ENCODE results near the gene COL11A2. TPM values are rescaled to one million over a fixed set of nuclear protein-coding genes. Genes with fewer than 3 reads are reported as not detected.
A peak's percentile ranks its signal among the peaks of the same experiment; 100 is the strongest.

COL11A2 gene
- polyA plus RNA-seq, 1 of the 3 experiments (the other 2 are of a cell fraction), result 0.99 TPM

- Histone ChIP-seq H3K4me1 (ENCODE audit: control insufficient read depth in 1 of 2, insufficient read depth in 2 of 2, low read depth in 1 of 2, low read length in 1 of 2) (peaks cover 28 to 42% of the 10 kb centered on the region in 2 experiments), H3F3A (replicated peaks; ENCODE audit: insufficient read depth) (peaks cover 21% of the 10 kb centered on the region), H3K27ac (ENCODE audit: low read depth in 2 of 2, low read length in 1 of 2) (peak overlapping the region; percentile 1 to 2; a peak in 2 of 4 replicates), H3K9me2 (no peaks in the 10 kb centered on the region), H3K4me2 (peak overlapping the region; percentile 98; the same call in 1 of the 2 replicates), H3K9ac (no peak overlapping the region), H3K36me3 (replicated peaks in 1 of 2; ENCODE audit: control insufficient read depth in 1 of 2, insufficient read depth in 2 of 2, low read length in 1 of 2) (peaks cover 17 to 20% of the 10 kb centered on the region in 2 experiments), H3K79me2 (ENCODE audit: insufficient read depth) (peaks cover 59% of the 10 kb centered on the region), H3K4me3 (ENCODE audit: low read depth in 2 of 2, low read length in 1 of 2) (0 out of 4 replicates have a peak overlapping the region, but pooled peaks of 1 of the 2 experiments have one; percentile 78), H4K20me1 (ENCODE audit: insufficient read depth) (peaks cover 6% of the 10 kb centered on the region; the same call in 1 of the 2 replicates), H2AFZ (ENCODE audit: low read depth) (no peak overlapping the region), H3K27me3 (ENCODE audit: insufficient read depth) (no peaks in the 10 kb centered on the region), H3K9me3 (no peaks in the 10 kb centered on the region)
- ChIA-PET CTCF (interaction anchor here (1.0 to 2.4 kb wide), 3 partner anchors 8 to 189 kb away, joined by 3 to 16 read pairs (median 4); no protein-coding TSS in a partner anchor), POLR2A (interaction anchor here (1.0 to 1.3 kb wide), 2 partner anchors 44 to 232 kb away, joined by 5 to 7 read pairs; no protein-coding TSS in a partner anchor)
- DNase-seq, result no peak
- TF ChIP-seq FOXM1 (IDR thresholded peaks at IDR 0.05; ENCODE audit: low read depth) (no peak), YY1 (IDR thresholded peaks at IDR 0.05; ENCODE audit: low read depth) (no peak), FOXJ3 (CRISPR knock-in tag; IDR thresholded peaks at IDR 0.05) (no peak), POLR2AphosphoS5 (IDR thresholded peaks at IDR 0.05; ENCODE audit: low read depth, low read length) (no peak), GATA2 (CRISPR knock-in tag; IDR thresholded peaks at IDR 0.05) (no peak), CHD2 (IDR thresholded peaks at IDR 0.05; ENCODE audit: low read length, partially characterized antibody) (no peak), RAD21 (IDR thresholded peaks at IDR 0.05; ENCODE audit: low read length) (no peak), GABPA (IDR thresholded peaks at IDR 0.05; ENCODE audit: low read depth) (no peak), ELF1 (IDR thresholded peaks at IDR 0.05) (no peak), MXI1 (IDR thresholded peaks at IDR 0.05; ENCODE audit: low read depth, low read length) (no peak)
- 1% methylated on average over 4 of the region's 4 CpGs for WGBS (ENCODE audit: low lambda C conversion rate)
Measured at GRCh38 chr6:33204165-33204414, 11.8 kb upstream of the COL11A2 start.

GRCh38 chr6:33203443-33204164, 11.3 kb upstream of the COL11A2 start:
- H3K27ac ChIP-seq (ENCODE audit: low read depth in 2 of 2, low read length in 1 of 2), result peak overlapping the region; percentile 1 to 2; a peak in 2 of 4 replicates
- no peak overlapping the region for H3K4me3 ChIP-seq (ENCODE audit: low read depth in 2 of 2, low read length in 1 of 2)
- peak overlapping the region; percentile 98; the same call in 1 of the 2 replicates for H3K4me2 ChIP-seq
- DNase-seq, result no peak
- ChIA-PET POLR2A (no interaction called here), CTCF (no interaction called here)
- peaks cover 60% of the 10 kb centered on the region for H3K79me2 ChIP-seq (ENCODE audit: insufficient read depth)
- H3K9ac ChIP-seq, result no peak overlapping the region
- no peak for TF ChIP-seq USF1 (IDR thresholded peaks at IDR 0.05; ENCODE audit: borderline replicate concordance, low read depth)
- TF ChIP-seq SMC3 (IDR thresholded peaks at IDR 0.05; ENCODE audit: low read depth, low read length), result no peak
- TF ChIP-seq CTCF (IDR thresholded peaks at IDR 0.05), result no peak
- no peak for TF ChIP-seq POLR2AphosphoS5 (IDR thresholded peaks at IDR 0.05; ENCODE audit: low read depth, low read length)
- TF ChIP-seq MXI1 (IDR thresholded peaks at IDR 0.05; ENCODE audit: low read depth, low read length), result no peak
- no peak for TF ChIP-seq TAF1 (IDR thresholded peaks at IDR 0.05; ENCODE audit: borderline replicate concordance, low read depth, low read length)
- no peak for TF ChIP-seq EZH2phosphoT487 (IDR thresholded peaks at IDR 0.05; ENCODE audit: borderline replicate concordance, low read depth)
- TF ChIP-seq FOXJ3 (CRISPR knock-in tag; IDR thresholded peaks at IDR 0.05), result no peak
- no peak for TF ChIP-seq FOXM1 (IDR thresholded peaks at IDR 0.05; ENCODE audit: low read depth)
- TF ChIP-seq RAD21 (IDR thresholded peaks at IDR 0.05; ENCODE audit: low read length), result no peak
- no peak for TF ChIP-seq ELF1 (IDR thresholded peaks at IDR 0.05)
- TF ChIP-seq USF2 (IDR thresholded peaks at IDR 0.05; ENCODE audit: borderline replicate concordance, low read depth, low read length), result no peak
- no peak for TF ChIP-seq RCOR1 (IDR thresholded peaks at IDR 0.05; ENCODE audit: low read length)
- no peak for TF ChIP-seq GATA2 (CRISPR knock-in tag; IDR thresholded peaks at IDR 0.05)
- TF ChIP-seq RXRA (IDR thresholded peaks at IDR 0.05; ENCODE audit: borderline replicate concordance, low read depth), result no peak
- TF ChIP-seq NRF1 (IDR thresholded peaks at IDR 0.05; ENCODE audit: low read depth, low read length), result no peak
- no peak for TF ChIP-seq ZBTB33 (IDR thresholded peaks at IDR 0.05; ENCODE audit: borderline replicate concordance, low read depth)
- H3K4me1 ChIP-seq (ENCODE audit: control insufficient read depth in 1 of 2, insufficient read depth in 2 of 2, low read depth in 1 of 2, low read length in 1 of 2), result peaks cover 28 to 45% of the 10 kb centered on the region in 2 experiments; a peak in 3 of 4 replicates
- no peaks in the 10 kb centered on the region for H3K9me3 ChIP-seq
- peaks cover 18% of the 10 kb centered on the region for H3F3A ChIP-seq (replicated peaks; ENCODE audit: insufficient read depth)
- H2AFZ ChIP-seq (ENCODE audit: low read depth), result no peak overlapping the region
- peaks cover 11% of the 10 kb centered on the region; the same call in 1 of the 2 replicates for H4K20me1 ChIP-seq (ENCODE audit: insufficient read depth)
- no peaks in the 10 kb centered on the region for H3K9me2 ChIP-seq
- peaks cover 17 to 20% of the 10 kb centered on the region in 2 experiments for H3K36me3 ChIP-seq (replicated peaks in 1 of 2; ENCODE audit: control insufficient read depth in 1 of 2, insufficient read depth in 2 of 2, low read length in 1 of 2)
- no peaks in the 10 kb centered on the region for H3K27me3 ChIP-seq (ENCODE audit: insufficient read depth)
- 85% methylated on average over 6 of the region's 7 CpGs for WGBS (ENCODE audit: low lambda C conversion rate)

All from SK-N-SH (cell line).